NCI-H187 (cell line): ENCODE results near the gene ASPM.
"Not testable (repeated sequence)": the region's sequence is repeated elsewhere in the genome, so short reads cannot be mapped to it uniquely, and the experiment has no call there.

ENCODE experiments used
- DNase-seq, 2 experiments: peaks; one replicate each; lab custom pipeline; 2025; lab: John Stamatoyannopoulos, UW

Gene ASPM

DNA sequence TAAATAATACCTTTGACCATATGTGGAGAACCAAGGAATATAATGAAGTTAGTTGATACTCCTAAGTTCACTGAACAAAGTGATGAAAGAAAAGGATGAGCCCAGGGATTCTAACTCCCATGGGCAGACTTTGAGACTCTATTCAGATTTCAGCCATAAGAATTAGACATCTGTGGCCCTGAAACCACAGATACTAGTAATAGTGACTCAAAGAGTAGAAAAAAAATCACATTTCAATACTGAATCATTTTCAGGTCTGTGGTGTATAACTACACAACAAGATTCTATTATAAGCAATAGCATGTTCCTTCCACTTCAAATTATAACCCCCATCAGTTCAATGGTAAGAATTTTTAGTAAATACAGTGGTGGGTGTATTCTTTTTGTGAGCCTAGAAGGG is 63.0 kb downstream of the ASPM start:
- no peak for DNase-seq

GRCh38 chr1:197081117-197081753 is 65.2 kb downstream of the ASPM start:
- DNase-seq, result no peak

- DNase-seq, result no peak
These were observed 66.1 kb downstream of the ASPM start for GRCh38 chr1:197080323-197080722.

DNA sequence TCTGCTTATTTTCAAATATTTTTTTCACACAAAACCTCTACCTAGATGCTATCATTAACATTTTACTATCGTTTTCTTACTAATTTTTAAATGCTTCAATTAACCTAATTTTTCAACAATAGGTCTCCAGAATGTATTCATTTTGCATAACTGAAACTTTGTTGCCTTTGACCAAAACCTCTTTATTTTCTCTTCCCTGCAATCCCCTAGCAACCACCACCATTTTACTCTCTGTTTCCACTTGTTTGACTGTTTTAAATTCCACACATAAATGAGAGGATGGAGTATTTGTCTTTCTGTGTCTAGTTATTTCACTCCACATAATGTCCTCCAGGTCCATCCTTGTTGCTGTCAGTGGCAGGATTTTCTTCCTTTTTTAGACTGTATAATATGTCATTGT is 69.9 kb downstream of the ASPM start:
- DNase-seq, result no peak

DNA sequence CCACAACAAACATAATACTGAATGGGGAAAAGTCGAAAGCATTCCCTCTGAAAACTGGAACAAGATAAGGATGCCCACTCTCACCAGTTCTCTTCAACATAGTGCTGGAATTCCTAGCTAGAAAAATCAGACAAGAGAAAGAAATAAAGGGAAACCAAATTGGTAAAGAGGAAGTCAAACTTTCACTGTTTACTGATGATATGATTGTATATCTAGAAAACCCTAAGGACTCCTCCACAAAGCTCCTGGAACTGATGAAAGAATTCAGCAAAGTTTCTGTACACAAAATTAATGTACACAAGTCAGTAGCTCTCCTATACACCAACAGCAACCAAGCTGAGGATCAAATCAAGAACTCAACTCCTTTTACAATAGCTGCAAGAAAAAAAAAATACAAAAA is 72.5 kb downstream of the ASPM start:
- DNase-seq, result no peak

GRCh38 chr1:197067457-197067818 is 79.0 kb downstream of the ASPM start:
- no peak for DNase-seq

GRCh38 chr1:197066719-197067456 is 79.6 kb downstream of the ASPM start, which contains the start of gene F13B:
F13B (minus strand) TSS chr1:197067260; CDS start chr1:197067223, 37 bp downstream.
- no peak for DNase-seq

GRCh38 chr1:197066277-197066676 is 80.2 kb downstream of the ASPM start:
- no peak for DNase-seq

GRCh38 chr1:197065559-197065958 is 80.9 kb downstream of the ASPM start:
- no peak for DNase-seq

DNA sequence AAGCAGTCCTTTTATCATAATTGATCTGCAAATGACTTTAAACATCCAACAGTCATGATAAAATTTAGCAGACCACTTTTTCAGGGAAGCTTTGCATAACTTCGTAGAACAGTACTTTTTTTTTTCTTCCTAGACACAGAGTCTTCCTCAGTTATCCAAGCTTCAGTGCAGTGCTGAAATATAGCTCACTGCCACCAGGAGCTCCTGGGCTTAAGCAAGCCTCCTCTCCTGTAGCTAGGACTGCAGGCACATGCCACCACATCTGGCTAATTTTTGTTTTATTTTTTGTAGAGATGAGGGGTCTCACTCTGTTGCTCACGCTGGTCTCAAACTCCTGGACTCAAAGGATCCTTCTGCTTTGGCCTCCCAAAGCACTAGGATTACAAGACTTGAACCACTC is 83.3 kb downstream of the ASPM start:
- no peak for DNase-seq

GRCh38 chr1:197062692-197063091 is 83.8 kb downstream of the ASPM start:
- no peak for DNase-seq

DNA sequence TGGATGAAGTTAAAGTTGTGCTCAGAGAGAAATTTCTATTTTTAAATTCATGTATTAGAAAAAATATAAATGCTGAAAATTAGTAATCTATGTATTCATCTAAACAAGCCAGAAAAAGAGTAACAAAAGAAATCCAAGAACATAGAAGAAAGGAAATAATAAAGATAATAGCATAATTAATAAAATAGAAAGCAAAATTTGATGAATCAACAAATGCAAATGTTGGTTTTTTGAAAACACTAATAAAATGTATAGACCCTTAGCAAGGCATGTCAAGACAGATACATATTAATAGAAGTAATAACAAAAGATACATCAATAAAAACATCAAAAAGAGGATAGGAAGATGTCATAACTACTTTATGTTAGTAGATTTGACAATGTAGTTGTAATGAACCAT is 97.4 kb downstream of the ASPM start:
- DNase-seq, result no peak

DNA sequence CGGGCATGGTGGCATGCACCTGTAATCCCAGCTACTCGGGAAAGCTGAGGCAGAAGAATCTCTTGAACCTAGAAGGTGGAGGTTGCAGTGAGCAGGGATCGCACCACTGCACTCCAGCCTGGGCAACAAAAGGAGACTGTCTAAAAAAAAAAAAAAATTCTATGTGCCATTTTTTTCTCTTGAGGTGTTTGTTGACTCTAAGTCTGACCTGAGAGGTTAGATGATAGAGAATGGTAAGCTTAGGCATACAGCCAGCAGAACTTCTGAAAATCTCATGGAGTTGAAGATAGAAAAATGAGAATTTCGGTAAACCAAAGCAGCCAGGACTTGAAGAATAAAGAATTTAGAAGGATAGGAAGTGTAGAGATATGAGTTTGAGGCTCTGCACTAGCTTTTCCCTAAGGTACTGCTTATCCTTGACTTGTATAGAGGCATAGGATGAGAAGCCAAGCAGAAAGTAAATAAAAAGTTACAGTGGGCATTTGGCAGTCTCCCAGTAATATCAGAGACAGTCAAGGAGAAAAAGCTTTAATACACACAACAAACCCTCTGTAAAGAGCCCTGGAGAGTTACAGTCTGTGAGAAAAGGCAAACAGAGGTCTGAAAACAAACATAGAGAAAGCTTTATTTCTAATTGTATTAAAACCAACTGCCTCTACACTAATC is 103.7 kb downstream of the ASPM start:
- DNase-seq, result peak; percentile 11 to 14

GRCh38 chr1:197041486-197042353 is 104.7 kb downstream of the ASPM start:
- DNase-seq, result no peak

- no peak for DNase-seq
These were observed 109.6 kb downstream of the ASPM start for GRCh38 chr1:197036861-197037260.

DNA sequence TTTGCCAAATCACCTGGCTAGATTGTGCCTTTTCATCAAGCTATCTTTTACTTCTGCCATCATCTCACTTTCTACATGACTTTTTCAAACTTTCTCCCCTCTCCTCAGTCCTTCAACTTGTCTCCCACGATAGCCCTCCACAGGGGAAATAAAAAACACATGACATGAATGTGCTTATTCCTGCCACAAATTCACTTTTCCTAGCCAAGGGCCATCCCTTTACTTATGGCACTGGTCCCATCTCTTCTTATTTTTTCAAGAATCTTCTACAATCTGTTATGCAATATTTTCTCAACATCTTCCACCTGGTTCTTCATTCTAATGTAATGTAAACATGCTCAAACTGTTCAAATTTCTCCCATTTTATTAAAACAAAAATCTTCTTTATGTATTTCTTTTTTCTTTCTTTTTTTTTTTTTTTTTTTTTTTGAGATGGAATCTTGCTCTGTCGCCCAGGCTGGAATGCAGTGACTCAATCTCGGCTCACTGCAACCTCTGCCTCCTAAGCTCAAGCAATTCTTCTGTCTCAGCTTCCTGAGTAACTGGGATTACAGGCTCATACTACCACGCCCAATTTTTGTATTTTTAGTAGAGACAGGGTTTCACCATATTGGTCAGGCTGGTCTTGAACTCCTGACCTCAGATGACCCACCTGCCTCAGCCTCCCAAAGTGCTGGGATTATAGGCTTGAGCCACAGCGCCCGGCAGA is 111.7 kb downstream of the ASPM start:
- not testable (repeated sequence) for DNase-seq
